NCI-H1417 (cell line): Measurements from ENCODE around the gene UQCRC1.
A peak's percentile ranks its signal among the peaks of the same experiment; 100 is the strongest.

Source experiments
- DNase-seq, 3 experiments: peaks; one replicate each; lab custom pipeline; 2025; lab: John Stamatoyannopoulos, UW

Gene UQCRC1

DNA sequence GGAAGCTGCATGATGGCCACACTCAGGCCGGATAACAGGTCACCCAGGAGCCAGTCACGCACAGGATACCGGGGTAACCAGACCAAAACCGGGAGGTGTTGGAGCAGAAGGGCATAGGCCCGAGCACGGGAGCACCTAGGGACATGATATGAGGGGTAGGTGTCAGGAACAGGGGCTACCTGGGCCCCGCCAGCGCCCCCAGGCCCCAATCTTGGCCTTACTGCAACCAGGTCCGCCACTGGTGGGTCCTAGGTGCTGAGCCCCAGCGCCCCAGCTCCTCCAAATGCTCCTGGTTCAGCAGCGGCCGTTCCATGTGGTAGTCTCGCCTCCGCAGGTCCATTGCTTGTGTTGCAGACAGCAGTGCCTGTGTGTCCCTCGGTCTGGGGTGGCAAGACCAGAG lies 23.8 kb upstream of the UQCRC1 start:
- no peak for DNase-seq

DNA sequence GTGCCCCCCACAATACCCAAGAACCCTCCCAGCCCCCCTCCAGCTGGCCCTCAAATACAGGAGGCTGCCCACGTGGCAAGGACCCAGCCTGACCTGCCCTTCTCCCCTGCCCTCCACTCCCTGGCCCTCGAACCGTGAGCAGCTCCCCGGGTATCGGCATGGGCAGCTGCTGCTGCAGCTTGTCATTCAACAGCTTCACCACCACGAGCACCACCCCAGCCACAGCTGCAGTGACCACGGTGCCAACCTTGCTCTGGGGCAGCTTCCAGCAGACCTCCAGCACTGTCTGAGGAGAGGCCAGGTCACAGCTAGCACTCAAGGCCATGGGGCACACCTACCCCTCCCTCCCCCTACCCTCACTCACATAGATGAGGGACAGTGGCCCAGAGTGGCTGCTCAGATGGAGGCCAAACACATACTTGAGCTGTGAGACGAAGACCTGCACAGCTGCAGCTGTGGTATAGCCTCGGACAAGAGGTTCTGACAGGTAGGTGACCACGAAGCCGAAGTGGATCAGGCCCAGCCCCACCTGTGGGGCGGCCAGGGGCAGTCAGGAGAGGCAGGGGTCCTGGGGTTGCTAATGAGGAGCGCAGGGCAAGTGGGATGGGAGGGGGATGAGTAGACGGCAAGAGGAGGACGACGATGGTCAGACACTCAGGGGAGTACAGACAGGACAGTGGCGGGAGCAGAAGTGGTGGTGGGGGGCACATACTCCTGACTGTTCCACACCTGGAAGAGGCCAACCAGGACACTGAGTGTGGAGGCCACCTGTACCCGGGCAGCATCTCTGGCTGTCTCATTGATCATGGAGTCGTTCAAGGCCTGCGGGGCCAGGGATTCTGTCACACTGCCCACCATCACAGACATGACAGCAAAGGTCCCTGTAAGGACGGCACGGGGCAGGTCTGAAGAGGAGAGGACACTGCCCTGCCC lies 22.3 kb upstream of the UQCRC1 start:
- no peak for DNase-seq

DNA sequence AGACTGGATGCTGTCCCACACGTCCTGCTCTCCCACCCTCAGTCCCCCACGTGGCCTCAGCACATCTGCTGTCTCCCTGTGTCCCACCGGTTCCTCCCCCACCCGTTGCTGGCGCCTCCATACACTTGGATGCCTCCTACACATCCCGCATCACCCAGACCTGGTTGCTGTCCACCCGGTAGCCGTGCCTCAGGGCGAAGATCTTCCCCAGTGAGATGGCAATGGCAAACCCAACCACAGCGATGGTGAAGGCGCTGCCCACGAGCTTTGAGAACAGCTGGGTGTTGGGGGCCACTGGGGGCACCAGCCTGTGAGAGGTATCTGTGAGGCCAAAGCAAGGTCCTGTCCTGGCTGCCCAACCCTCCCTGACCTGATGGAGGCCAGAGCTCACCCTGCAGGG lies 21.4 kb upstream of the UQCRC1 start:
- no peak for DNase-seq

DNA sequence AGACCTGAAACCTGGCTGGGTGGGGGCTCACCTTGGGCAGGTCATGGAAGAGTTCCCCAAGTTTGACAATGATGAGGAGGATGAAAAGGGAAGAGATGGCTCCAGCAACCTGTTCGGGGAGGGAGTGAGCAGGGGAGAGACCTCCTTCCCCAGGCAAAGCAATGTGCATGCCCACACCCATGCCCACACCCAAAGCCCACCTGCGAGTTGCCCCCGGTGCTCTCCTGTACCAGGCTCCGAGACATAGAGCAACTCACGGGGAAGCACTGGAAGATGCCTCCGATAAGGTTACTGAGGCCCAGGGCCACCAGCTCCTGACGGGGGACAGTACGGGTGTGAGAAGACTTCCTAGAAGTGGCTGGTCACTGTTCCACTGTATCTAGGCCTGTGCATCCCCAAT lies 21.0 kb upstream of the UQCRC1 start:
- no peak for DNase-seq

DNA sequence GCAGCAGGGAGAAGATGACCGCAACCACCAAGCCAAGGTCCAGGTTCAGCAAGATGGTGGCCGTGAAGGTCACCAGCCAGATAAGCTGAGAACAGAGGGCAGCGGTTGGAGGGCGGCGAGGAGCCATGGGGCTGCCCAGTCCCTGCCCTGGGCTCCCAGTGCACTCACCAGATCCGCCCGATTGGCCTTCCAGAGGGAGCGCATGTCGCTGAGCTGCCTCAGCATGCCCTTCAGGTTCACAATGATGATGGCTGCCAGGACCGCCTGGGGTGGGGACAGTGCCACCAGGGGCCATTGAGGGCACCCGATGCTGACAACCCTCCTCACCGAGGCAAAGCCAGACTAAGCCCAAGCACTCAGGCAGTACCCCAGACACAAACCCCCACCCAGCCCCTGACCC lies 20.4 kb upstream of the UQCRC1 start:
- no peak for DNase-seq

DNA sequence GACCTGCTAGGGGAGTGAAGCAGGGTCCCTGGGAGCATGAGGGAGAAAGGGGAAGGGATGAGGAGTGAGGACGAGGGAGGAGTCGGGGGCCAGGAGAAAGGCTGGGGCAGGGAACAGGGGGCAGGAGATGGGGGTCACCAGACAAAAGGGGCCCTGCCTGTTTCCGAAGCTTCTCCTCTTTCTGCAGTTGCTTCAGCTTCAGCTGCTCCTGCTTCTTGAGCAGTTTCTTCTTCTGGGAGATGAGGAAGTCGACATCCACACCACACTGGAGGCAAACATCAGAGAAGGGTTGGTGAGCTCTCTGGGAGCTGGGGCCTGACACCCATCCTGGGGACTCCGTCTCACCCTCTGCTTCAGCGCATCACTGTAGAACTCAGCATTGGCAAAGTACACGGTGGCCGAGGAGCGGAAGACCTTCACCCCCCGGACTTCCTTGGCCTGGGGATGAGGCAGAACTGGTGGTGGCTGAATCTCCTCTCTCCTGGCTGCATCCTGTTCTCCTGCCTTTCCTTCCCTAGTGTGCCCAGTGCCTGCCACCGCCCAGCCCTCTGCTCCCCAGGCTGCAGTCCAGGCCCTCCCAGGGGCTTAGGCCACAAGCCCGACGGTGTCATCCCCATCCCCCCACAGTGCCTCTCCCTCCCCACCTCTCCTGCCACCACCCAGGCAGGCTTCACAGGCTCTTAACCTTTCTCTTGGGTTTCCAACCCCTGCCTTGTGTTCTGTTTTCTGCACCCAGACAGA lies 19.0 kb upstream of the UQCRC1 start:
- DNase-seq: no peak

DNA sequence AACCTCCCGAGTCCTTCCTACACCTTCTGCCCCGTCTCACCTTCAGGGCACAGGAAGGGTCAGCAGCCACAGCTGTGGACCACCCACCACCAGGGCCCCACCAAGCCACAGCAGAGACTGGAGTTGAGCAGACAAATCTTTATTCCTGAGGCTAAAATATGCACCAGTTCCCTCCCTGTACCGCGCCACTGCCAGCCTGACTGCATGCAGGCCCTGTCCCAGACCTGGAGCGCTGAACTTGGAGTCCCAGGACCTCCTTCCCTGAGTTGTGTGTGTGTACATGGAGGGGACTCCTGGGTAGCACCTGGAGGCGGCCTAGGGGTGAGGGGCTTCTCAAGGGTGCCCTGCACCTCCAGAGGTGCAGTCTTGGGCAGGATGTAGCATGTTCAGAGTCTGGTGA lies 16.2 kb upstream of the UQCRC1 start:
- DNase-seq: no peak

DNA sequence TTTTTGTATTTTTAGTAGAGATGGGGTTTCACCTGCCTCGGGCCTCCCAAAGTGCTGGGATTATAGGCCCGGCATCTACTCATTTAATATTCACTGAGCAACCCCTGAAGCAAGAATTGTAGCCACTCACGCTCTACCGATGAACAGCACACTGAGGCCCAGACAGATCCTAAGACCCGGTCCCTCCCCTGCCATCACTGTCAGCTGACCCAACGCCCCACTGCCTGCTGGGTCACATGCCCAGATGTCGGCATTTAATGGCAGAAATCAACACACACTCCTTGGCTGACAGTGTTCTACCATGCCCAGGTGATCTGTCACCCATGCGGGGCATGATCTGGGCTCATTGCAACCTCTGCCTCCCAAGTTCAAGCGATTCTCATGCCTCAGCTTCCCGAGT lies 15.3 kb upstream of the UQCRC1 start:
- no peak for DNase-seq

DNA sequence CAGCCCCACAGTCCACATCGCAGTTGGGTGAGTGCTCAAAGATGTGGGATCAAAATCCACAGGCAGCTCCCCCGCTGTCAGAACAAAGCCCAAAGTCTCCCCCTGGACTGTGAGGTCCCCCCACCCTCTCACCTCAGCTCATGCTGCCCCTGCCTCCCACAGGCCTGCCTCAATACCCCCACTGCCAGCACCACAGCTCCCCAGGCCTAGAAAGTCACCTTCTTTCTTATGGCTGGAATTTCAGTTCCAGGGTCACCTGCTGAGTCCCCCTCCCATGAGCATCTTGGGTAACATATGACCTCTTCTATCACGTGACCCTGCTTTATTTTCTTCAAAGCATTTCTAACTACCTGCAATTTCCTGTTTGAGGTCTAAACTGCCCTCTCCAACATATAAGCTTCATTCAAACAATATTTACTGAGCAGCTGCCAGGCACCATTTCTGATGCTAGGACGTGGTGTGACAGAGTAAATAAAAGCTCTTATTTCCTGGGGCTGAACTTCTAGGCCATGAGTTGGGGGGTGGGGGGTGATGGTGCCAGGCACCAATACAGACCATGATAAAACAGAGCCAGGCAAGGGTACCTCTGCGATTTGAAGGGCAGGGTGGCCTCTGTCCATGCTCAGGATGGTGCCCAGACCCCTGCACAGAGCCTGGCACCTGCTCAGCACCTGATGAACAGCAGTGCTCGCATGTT lies 14.6 kb upstream of the UQCRC1 start:
- peak in 2 of 3 experiments; percentile 48 to 82 for DNase-seq

DNA sequence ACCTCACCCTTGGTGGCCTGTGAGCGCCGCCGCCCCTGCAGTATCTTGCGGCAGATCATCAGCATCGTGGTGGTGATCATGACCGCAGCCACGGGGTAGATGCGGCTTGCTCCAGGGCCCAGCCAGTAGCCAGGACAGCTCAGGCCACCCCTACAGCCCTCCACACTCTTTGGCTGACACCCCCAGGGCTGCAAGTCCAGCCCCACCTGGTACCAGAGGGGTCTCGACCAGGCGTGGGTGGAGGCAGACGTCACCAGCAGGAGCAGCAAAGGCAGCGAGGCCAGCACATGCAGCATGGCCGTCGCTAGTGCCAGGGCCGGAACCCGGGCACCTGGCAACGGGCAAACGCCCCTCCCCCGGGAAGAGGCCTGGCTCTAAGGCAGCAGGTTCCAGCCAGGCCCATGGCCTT lies 12.0 kb upstream of the UQCRC1 start, which contains the start of gene TMEM89:
TMEM89 (minus strand) TSS at position 309 of the 409 bp plus-strand sequence; CDS start at position 296, 13 bp downstream.
- DNase-seq: no peak

DNA sequence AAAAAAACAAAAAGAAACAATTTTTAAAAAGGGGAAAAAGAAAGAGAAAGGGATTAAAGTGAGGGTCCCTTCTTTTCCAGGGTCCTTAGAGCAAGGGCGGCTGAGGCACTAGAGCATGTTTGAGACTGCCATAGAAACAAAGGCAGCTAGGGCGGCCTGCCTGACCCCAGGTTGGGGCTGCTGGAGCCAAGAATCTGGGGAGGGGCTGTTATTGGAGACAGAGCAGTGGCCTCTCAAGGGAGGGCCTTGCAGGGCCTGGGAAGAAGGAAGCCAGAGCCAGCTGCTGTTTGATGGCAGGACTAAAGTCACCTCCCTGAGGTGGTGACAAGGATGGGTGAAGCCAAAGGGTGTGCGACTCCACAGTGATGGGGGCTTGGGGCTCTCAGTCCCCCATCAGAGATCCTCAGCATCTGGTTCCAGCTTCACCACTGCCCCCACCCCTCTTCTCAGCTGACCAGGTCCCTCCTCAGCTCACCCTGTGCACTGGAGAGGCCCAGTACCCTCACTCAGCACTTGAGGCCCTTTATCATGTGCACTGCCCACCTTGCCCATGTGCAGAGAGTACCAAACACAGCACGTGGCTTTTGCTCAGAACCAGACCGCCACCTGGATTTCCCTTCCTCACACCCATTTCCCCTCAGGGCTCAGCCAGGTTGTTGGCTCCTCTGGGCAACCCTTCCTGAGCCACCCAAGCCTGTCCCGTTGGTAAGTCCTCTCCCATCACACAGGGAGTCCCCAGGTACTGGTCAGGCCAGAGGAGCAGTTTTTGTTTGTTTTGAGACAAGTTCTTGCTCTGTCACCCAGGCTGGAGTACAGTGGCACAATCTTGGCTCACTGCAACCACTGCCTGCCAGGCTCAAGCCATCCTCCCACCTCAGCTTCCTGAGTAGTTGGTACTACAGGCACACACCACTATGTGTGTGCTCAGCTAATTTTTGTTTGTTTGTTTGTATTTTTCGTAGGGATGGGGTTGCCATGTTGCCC lies 10.4 kb upstream of the UQCRC1 start:
- DNase-seq: no peak

DNA sequence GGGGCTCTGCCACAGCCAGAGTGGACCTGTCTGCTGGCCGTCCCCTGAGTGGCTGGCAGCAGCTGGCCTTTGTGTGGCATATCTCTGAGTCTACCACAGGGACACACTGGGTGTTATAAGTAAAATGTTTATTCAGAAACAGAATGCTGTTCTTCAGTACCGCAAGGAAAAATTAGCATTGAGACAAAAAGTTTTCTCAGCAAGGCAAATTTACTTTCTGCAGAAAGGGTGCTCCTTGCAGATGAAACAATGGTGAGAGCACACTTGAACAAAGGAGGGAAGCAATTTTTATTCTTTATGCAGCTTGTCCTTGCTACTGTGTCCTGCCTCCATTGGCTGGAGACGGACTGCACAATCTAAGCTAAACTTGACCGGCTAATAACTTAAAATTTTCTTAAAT lies 8.1 kb upstream of the UQCRC1 start:
- DNase-seq: no peak

DNA sequence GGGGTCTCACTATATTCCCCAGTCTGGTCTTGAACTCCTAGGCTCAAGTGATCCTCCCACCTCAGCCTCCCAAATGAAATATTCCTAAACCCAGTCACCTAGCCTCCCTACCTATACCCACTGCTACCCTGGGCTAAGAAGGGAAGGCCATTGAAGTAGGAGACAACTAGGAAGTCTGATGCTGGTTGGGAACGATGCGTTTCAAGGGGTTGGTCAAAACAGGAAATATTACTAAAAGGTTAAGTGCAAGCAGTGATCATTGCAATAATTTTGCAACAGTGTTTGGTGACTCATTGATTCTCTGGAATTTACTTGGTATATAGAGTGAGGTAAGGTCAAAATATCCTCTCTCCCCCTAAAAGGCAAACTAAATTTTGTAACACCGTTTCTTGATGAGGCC lies 4.6 kb upstream of the UQCRC1 start:
- no peak for DNase-seq

DNA sequence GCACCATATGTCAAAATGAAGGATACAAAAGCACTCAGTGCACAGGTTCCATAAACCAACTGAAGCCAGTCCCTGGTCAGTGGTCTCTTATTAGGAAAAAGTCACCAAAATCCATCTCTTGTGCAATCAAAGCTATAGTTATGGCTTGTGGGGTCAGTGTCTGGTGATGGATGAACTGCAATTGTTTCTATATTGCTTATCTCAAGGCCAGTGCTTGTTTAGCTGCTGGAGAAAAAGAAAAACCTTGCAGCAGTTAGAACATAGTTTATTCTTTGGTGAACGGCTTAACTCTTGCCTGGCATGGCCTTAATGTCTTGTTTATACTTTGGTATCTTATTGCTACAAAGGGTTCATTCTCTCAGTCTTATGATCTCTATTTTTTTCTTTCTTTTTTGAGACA lies 2.9 kb upstream of the UQCRC1 start:
- DNase-seq: no peak

DNA sequence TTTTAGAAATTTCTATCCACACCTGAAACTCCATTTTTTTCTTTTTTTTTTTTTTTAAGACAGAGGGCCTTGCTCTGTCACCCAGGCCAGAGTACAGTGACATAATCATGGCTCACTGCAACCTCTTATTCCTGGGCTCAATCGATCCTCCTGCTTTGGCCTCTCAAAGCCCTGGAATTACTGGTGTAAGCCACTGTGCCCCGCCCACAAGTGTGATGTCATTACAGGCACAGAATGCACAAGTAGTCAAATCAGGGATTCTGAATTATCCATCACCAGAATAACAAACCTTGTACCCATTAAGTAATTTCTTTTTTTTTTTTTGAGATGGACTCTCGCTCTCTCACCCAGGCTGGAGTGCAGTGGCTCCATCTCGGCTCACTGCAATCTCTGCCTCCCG lies 1.9 kb downstream of the UQCRC1 start:
- no peak for DNase-seq

DNA sequence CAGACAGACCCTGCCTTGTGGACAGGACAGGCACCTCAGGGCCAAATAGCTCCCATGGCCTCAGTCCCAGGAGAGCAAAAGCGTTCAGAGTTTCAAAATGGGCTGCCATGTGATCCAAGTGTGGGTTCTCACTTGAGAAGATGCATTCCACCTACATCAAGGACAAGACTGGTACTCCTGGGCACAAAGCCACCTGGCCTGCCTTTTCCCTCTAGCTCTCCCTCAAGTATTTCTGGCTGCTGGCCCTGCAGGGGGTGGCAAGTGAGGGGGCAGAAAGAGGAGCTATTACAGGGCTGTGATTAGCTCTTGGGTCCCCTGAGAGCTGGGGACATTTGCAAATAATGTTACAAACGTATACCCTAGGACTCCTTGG lies 7.8 kb downstream of the UQCRC1 start:
- no peak for DNase-seq

DNA sequence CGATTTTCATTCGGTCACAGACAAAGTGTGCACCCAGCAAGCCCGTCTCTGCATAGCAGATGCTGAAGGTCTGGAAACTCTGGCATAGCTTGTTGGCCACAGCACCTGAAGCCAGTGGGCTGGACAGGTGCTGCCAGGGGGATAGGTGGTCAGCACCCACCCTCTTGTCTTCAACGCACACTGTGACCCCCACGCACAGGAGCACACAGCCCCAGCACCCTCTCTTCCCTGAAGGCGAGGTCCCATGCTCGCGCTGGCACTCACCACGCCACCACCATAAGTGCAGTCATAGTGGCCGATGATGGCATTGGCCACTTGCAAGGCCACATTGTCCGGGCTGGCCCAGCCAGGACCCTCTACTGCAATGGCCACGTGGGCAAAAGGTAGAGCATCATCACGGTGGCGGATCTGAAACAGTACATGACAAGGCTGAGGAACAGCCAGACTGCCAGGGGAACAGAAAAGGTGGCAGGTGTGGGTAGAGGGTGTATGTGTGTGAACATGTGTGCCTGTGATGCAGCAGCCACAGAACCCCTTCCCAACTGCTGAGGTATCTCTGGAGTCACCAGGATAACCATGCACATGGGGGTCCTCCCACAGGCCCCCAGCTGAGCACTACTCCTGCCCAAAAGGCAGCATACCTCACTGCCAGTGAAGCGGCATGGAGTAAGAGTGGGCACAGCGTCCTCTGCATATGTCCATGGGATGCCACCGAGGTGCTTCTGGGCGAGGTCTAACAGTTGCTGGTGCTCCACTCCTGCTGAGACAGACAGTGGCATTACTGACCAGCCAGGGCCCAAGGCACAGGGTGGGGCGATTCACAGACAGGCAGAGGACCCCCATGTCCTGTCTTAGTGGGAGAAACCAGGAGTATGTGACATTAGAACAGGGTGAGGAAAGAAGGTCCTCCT lies 8.5 kb downstream of the UQCRC1 start:
- no peak for DNase-seq

DNA sequence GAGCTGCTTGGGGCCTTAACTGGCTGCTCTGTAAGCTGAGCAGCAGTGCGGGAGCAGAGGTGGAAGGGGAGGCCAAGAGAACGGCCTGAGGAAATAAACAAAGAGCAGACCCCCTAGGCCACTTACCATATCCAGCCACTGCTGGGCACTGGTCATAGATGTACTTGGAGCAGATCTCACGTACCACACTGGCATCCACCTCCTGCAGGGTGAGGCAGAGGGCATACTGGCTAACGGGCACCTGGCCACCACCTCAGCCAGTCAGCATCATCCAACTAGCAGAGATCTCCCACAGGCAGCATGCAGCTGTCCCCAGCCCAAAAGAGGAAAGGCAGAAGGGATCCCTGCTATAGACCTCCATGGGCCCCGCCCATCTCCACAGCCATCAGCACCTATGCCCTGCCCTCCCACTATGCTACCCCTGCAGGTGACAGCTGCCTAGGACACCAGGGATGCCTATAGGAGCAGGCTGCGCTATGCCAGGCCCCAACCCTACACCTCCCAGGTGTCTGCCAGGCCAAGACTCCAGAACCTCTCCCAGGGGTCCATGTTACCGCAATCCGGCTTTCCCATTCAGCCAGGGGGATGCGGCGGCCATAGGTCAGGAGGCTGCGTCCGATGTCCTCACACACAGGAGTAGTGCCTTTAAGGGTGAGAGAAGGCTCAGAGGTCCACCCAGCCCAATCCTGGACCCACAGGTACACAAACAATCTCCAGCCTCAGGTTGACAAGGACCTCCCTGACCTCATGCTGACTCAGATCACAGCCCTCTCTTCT lies 9.7 kb downstream of the UQCRC1 start:
- no peak for DNase-seq

DNA sequence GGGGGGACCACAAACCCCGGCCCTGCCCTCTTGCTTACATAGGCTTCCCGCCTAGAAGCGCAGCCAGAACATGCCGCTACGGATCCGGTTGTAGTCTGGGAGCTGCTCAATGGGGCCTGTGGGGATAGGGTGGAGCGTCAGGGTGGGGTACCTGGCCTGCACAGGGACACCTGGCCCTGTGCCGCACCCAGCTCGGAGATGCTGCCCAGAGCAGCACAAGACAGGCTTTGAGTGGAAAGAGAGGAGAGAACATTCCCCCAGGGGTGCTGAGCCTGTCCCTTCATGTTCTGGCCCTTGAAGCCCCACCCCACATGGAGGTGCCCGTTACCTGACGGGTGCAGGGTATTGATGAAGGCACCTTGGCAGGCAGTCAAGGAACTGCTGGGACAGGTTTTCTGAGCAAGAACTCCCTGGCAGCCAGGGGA lies 10.4 kb downstream of the UQCRC1 start:
- peak in 1 of 3 experiments; percentile 23 for DNase-seq
